ENCODE measurements around the gene DNAJC18. TPM values are rescaled to one million over a fixed set of nuclear protein-coding genes. Genes with fewer than 3 reads are reported as not detected.

DNAJC18 gene
- total RNA-seq, 2 experiments from 2014 or later, result 7.5 to 8.7 TPM

- CTCF ChIA-PET, result interaction anchor here (0.8 to 1.3 kb wide), 2 partner anchors 12 to 102 kb away, joined by 3 to 4 read pairs; partner anchors contain the start of gene SPATA24
- no peak overlapping the region for H3K4me3 ChIP-seq (ENCODE audit: low read length)
- DNase-seq (no peak), ATAC-seq (ENCODE audit: poor library complexity) (peak; percentile 22)
- no peak for TF ChIP-seq CTCF (IDR thresholded peaks at IDR 0.05)
- H3K27ac ChIP-seq (ENCODE audit: low read depth in 1 of 2, low read length in 2 of 2), result no peak overlapping the region
- no peak overlapping the region for H3K4me3 Mint-ChIP-seq
- POLR2A ChIA-PET, result interaction anchor here (0.7 to 1.7 kb wide), 3 partner anchors 25 to 73 kb away, joined by 3 to 6 read pairs (median 3); partner anchors contain the start of genes MZB1 and STING1
- H3K9me3 Mint-ChIP-seq, result no peaks in the 10 kb centered on the region
- H3K36me3 Mint-ChIP-seq (ENCODE audit: low read depth), result peaks cover 28% of the 10 kb centered on the region
- H3K4me1 Mint-ChIP-seq (ENCODE audit: low read depth), result peaks cover 23% of the 10 kb centered on the region
- intact Hi-C loops (cut with DNase I, micrococcal nuclease), result no loop called here
- H3K27me3 ChIP-seq (ENCODE audit: control insufficient read depth in 1 of 2, insufficient read depth in 2 of 2, low read length in 2 of 2), result no peaks in the 10 kb centered on the region
- H3K27ac Mint-ChIP-seq, result no peak overlapping the region
- H3K9me3 ChIP-seq (ENCODE audit: control insufficient read depth in 1 of 2, insufficient read depth in 1 of 2, low read length in 2 of 2), result no peaks in the 10 kb centered on the region
- peaks cover 5% of the 10 kb centered on the region for H3K36me3 ChIP-seq (ENCODE audit: insufficient read depth, low read length)
- H3K27me3 Mint-ChIP-seq, result no peaks in the 10 kb centered on the region
- H3K4me1 ChIP-seq (ENCODE audit: insufficient read depth, low read length), result peaks cover 19% of the 10 kb centered on the region
Measured at GRCh38 chr5:139415221-139415861, 24.0 kb downstream of the DNAJC18 start.

DNA sequence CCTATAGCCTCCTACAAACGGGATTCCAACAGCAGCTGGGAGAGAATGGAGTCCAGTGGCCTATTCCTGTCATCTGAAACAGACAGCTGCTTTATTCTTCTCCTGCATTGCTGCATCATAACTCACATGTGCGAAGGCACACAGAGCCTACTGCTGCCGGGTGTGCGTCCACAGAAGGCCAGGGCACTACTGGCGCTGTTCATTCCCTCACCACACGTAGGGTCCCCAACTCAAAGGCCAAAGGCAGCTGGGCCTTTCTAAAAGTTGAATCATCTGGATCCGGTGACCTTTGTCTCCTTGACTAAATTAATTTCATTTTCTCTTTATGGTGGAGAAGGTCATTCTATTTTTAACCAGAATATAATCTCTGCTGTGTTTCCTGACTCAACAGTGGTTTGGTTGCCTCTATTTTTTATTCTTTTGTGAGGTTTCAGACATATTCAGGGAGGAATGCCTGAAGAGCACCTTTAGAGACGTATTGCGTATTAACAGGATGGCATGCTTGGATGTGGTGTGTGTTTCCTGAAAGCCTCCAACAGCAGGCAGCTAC lies 24.7 kb downstream of the DNAJC18 start:
- DNase-seq (peak in 2 of 14 experiments; percentile 28 to 31), ATAC-seq (ENCODE audit: poor library complexity) (peak; percentile 82)
- Histone ChIP-seq H3K27me3 (ENCODE audit: control insufficient read depth in 1 of 2, insufficient read depth in 2 of 2, low read length in 2 of 2) (no peaks in the 10 kb centered on the region), H3K9me3 (ENCODE audit: control insufficient read depth in 1 of 2, insufficient read depth in 1 of 2, low read length in 2 of 2) (no peaks in the 10 kb centered on the region), H3K36me3 (ENCODE audit: insufficient read depth, low read length) (peaks cover 5% of the 10 kb centered on the region), H3K4me1 (ENCODE audit: insufficient read depth, low read length) (peaks cover 19% of the 10 kb centered on the region), H3K4me3 (ENCODE audit: low read length) (no peak overlapping the region), H3K27ac (ENCODE audit: low read depth in 1 of 2, low read length in 2 of 2) (no peak overlapping the region)
- Mint-ChIP-seq H3K27ac (no peak overlapping the region), H3K9me3 (no peaks in the 10 kb centered on the region), H3K36me3 (ENCODE audit: low read depth) (peaks cover 21% of the 10 kb centered on the region), H3K4me1 (ENCODE audit: low read depth) (peaks cover 23% of the 10 kb centered on the region), H3K4me3 (peak overlapping the region; percentile 27), H3K27me3 (no peaks in the 10 kb centered on the region)
- POLR2A ChIA-PET, result interaction anchor here (0.7 to 1.7 kb wide), 5 partner anchors 11 to 73 kb away, joined by 3 to 6 read pairs (median 3); partner anchors contain the start of genes MZB1, SPATA24 and STING1
- intact Hi-C loops (cut with DNase I, micrococcal nuclease), result no loop called here
- CTCF ChIA-PET, result interaction anchor here (1.3 to 1.6 kb wide), 2 partner anchors 8 to 103 kb away, joined by 4 read pairs; no protein-coding TSS in a partner anchor
- no peak for TF ChIP-seq CTCF (IDR thresholded peaks at IDR 0.05)

DNA sequence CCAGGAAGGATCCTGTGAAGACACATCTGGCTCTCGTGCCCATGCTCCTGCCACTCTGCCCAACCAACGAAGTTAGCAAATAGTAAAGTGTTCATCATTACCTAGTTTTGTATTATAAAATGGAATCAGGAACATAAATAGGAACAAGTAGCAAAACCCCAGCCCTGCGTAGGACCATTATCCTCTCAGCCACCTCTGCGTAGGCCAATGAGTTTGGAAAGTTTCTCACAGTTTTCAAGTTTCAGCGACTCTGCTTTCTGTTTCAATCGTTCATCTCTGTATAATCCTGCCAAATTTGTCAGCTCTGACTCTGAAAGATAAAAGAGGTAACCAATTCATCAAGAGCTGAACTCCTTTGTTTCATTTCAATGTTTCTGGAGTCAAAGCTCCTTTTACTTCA lies 25.4 kb downstream of the DNAJC18 start:
- Histone ChIP-seq H3K9me3 (ENCODE audit: control insufficient read depth in 1 of 2, insufficient read depth in 1 of 2, low read length in 2 of 2) (no peaks in the 10 kb centered on the region), H3K4me3 (ENCODE audit: low read length) (no peak overlapping the region), H3K27me3 (ENCODE audit: control insufficient read depth in 1 of 2, insufficient read depth in 2 of 2, low read length in 2 of 2) (no peaks in the 10 kb centered on the region), H3K4me1 (ENCODE audit: insufficient read depth, low read length) (peaks cover 19% of the 10 kb centered on the region), H3K27ac (ENCODE audit: low read depth in 1 of 2, low read length in 2 of 2) (no peak overlapping the region), H3K36me3 (ENCODE audit: insufficient read depth, low read length) (peaks cover 4% of the 10 kb centered on the region)
- peaks cover 23% of the 10 kb centered on the region for H3K4me1 Mint-ChIP-seq (ENCODE audit: low read depth)
- peaks cover 15% of the 10 kb centered on the region for H3K36me3 Mint-ChIP-seq (ENCODE audit: low read depth)
- H3K27ac Mint-ChIP-seq, result no peak overlapping the region
- no peak overlapping the region for H3K4me3 Mint-ChIP-seq
- no peak for TF ChIP-seq CTCF (IDR thresholded peaks at IDR 0.05)
- no peaks in the 10 kb centered on the region for H3K9me3 Mint-ChIP-seq
- CTCF ChIA-PET, result interaction anchor here (1.6 kb wide), 1 partner anchor 8 kb away, joined by 4 read pairs; no protein-coding TSS in a partner anchor
- ATAC-seq (ENCODE audit: poor library complexity) (no peak), DNase-seq (no peak)
- intact Hi-C loops (cut with DNase I, micrococcal nuclease), result no loop called here
- POLR2A ChIA-PET, result interaction anchor here (1.0 to 1.5 kb wide), 3 partner anchors 10 to 72 kb away, joined by 3 to 4 read pairs (median 3); partner anchors contain the start of gene SPATA24
- H3K27me3 Mint-ChIP-seq, result no peaks in the 10 kb centered on the region

All from CD4-positive, alpha-beta T cell (primary cell).